Fibroblast of mammary gland (primary cell): ENCODE data around the gene PDGFRB.
"Not testable (repeated sequence)": the region's sequence is repeated elsewhere in the genome, so short reads cannot be mapped to it uniquely, and the experiment has no call there.

Experiments used
- DNase-seq: peaks from one replicate; pipeline ENCODE4 v3.0.0-alpha.2; 2010; ENCODE audit warnings: low read depth
- H3K4me3 ChIP-seq: 2 replicates; pipeline ENCODE4 v1.5.1; 2011; ENCODE audit warnings: low read depth, mild to moderate bottlenecking, low read length, moderate library complexity; ENCODE audit not compliant: control insufficient read depth
- TF ChIP-seq, protein P1 (sequence below): conservative IDR thresholded peaks from 2 replicates; pipeline ENCODE4 v1.5.1; 2011; ENCODE audit warnings: low read depth, low read length, inconsistent platforms; ENCODE audit not compliant: control insufficient read depth, insufficient read depth

PDGFRB gene

DNA sequence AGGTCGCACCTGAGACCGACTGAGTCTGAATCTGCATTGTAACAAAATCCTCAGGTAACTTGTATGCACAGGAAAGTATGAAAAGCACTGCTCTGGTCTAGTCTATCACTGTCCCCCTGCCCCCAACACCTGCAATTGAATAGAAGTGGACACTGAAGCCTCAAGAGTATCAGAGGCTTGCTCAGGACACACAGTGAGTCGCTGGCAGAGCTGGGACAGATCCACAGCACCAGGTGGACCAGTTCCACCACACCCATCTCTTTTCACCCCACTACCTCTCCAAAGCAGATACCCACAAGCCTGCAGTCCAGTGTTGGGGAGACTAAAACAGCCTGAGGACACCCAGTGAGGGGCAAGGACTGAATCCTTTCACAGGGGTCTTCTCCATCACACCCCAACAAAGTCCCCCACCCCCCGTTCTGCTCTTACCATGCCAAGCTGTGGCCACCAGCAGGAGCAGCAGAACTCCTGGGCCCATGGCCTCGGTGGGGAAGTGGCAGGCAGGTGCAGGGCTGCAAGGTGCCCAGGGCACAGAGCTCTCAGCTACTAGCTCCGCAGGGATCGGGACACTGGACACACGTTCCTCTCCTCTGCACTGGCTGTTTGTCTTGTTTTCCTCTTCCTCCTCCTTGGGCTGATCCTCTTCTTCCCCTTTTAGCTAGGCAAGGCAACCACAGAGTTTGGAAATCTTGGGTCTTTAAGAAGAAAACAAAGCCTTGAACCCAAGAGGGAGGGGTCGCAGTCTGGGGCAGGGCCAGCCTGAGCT is 69.5 kb downstream of the PDGFRB start, which contains the start of gene CSF1R:
Gene CSF1R (minus strand): TSS at position 605 of the 766 bp plus-strand sequence. CDS start 127 bp downstream, at position 478.
- H3K4me3 ChIP-seq = no peak within 1 kb of the TSS
- TF ChIP-seq, protein P1, sequence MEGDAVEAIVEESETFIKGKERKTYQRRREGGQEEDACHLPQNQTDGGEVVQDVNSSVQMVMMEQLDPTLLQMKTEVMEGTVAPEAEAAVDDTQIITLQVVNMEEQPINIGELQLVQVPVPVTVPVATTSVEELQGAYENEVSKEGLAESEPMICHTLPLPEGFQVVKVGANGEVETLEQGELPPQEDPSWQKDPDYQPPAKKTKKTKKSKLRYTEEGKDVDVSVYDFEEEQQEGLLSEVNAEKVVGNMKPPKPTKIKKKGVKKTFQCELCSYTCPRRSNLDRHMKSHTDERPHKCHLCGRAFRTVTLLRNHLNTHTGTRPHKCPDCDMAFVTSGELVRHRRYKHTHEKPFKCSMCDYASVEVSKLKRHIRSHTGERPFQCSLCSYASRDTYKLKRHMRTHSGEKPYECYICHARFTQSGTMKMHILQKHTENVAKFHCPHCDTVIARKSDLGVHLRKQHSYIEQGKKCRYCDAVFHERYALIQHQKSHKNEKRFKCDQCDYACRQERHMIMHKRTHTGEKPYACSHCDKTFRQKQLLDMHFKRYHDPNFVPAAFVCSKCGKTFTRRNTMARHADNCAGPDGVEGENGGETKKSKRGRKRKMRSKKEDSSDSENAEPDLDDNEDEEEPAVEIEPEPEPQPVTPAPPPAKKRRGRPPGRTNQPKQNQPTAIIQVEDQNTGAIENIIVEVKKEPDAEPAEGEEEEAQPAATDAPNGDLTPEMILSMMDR = no peak
- no peak for DNase-seq

DNA sequence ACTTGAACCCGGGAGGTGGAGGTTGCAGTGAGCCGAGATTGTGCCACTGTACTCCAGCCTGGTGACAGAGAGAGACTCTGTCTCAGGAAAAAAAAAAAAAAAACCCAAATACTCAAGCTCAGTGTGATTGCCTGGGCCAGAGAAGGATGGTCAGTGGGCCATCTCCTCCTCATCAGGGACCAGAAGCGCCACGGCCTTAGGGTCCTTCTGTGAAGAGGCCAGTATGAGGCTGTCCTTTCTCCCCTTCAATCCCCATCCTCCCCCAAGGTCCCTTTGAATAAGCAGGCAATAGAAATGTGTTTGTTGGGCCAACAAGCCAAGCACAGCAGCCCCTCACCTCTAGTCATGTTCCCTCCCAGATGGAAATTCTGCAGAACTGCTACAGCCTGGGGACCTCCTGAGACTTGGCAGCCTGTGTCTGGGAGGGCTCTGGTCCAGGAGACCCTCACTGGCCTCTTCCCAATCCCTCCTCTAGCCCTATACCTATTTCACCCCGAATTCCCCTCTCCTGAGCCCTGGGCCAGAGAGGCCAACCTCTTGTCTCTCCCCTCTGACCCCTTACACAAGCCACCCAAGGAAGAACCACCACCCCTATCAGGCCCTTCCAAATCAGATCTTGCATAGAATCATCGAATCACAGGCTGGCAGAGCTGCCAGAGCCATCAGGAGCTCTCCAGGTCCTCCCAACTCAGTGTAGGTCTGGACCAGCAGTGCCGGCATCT is 70.3 kb downstream of the PDGFRB start:
- no peak for DNase-seq
- H3K4me3 ChIP-seq = no peak overlapping the region
- TF ChIP-seq, protein P1 = no peak

DNA sequence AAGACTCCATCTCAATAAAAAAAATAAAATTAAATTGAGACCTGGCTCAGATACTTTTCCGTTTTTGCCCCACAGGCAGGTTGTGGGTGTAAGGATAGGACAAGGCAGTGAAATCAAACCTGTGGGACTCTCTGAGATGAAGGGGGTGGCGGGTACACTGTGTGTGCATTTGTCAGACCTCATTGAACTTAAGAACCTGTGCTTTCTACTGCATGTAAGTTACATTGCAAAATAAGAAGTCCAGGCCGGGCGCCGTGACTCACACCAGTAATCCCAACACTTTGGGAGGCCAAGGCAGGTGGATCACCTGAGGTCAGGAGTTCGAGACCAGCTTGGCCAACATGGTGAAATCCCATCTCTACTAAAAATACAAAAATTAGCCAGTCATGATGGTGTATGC is 70.9 kb downstream of the PDGFRB start:
- not testable (repeated sequence) for H3K4me3 ChIP-seq, DNase-seq

- TF ChIP-seq, protein P1 = no peak
- DNase-seq = no peak
- no peak overlapping the region for H3K4me3 ChIP-seq
Measured at GRCh38 chr5:150082889-150083288, 72.8 kb downstream of the PDGFRB start.

DNA sequence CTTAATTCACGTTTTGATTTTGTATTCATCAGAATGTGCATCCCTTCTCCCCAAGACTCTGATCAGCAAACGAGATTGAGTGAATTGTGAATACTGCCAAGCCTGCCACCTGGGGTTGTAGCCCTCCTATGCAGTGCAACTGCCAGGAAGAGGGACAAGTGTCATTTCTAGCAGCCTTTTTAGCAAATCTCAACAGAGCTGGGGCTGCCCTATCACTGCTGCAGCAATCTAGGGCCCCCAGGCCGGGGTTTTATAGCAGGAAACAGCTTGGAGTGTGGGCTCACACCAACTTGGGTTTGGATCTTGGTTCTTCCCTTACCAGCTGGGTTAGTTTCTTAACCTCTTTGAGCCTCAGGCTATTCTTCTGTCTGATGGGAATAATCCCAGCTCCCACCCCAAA is 73.3 kb downstream of the PDGFRB start:
- DNase-seq = no peak
- H3K4me3 ChIP-seq = no peak overlapping the region

GRCh38 chr5:150081541-150082283 is 73.9 kb downstream of the PDGFRB start:
- TF ChIP-seq, protein P1 = no peak
- no peak for DNase-seq
- no peak overlapping the region for H3K4me3 ChIP-seq

More for the DNA sequence above, 73.3 kb downstream of the PDGFRB start:
- TF ChIP-seq, protein P1 = no peak
